ENCODE data around the gene CATSPERZ.
A peak's percentile ranks its signal among the peaks of the same experiment; 100 is the strongest.

Gene CATSPERZ

GRCh38 chr11:64263021-64263946, 36.9 kb upstream of the CATSPERZ start:
- in situ Hi-C loops (cut with HindIII; ENCODE audit: low pct_ligation_motif_present, low pct_unique_long_range_greater_than_20kb, low sequenced_read_pairs), result no loop called here
- no peak for DNase-seq

- DNase-seq, result no peak
- in situ Hi-C loops (cut with HindIII; ENCODE audit: low pct_ligation_motif_present, low pct_unique_long_range_greater_than_20kb, low sequenced_read_pairs), result no loop called here
These were observed 36.2 kb upstream of the CATSPERZ start for GRCh38 chr11:64263947-64264317.

- in situ Hi-C loops (cut with HindIII; ENCODE audit: low pct_ligation_motif_present, low pct_unique_long_range_greater_than_20kb, low sequenced_read_pairs), result no loop called here
- no peak for DNase-seq
These were observed 35.7 kb upstream of the CATSPERZ start for GRCh38 chr11:64264371-64264852.

GRCh38 chr11:64265176-64266160, 34.7 kb upstream of the CATSPERZ start:
- in situ Hi-C loops (cut with HindIII; ENCODE audit: low pct_ligation_motif_present, low pct_unique_long_range_greater_than_20kb, low sequenced_read_pairs), result no loop called here
- DNase-seq, result no peak

- in situ Hi-C loops (cut with HindIII; ENCODE audit: low pct_ligation_motif_present, low pct_unique_long_range_greater_than_20kb, low sequenced_read_pairs), result no loop called here
- DNase-seq, result no peak
These were observed 33.8 kb upstream of the CATSPERZ start for GRCh38 chr11:64266339-64266738.

GRCh38 chr11:64267207-64267945, 32.8 kb upstream of the CATSPERZ start:
- in situ Hi-C loops (cut with HindIII; ENCODE audit: low pct_ligation_motif_present, low pct_unique_long_range_greater_than_20kb, low sequenced_read_pairs), result no loop called here
- DNase-seq, result no peak

GRCh38 chr11:64268025-64268892, 31.9 kb upstream of the CATSPERZ start:
- DNase-seq, result no peak
- in situ Hi-C loops (cut with HindIII; ENCODE audit: low pct_ligation_motif_present, low pct_unique_long_range_greater_than_20kb, low sequenced_read_pairs), result no loop called here

GRCh38 chr11:64268893-64269539, 31.1 kb upstream of the CATSPERZ start:
- DNase-seq, result peak; percentile 71
- in situ Hi-C loops (cut with HindIII; ENCODE audit: low pct_ligation_motif_present, low pct_unique_long_range_greater_than_20kb, low sequenced_read_pairs), result no loop called here

GRCh38 chr11:64269540-64270220, 30.5 kb upstream of the CATSPERZ start:
- in situ Hi-C loops (cut with HindIII; ENCODE audit: low pct_ligation_motif_present, low pct_unique_long_range_greater_than_20kb, low sequenced_read_pairs), result no loop called here
- peak; percentile 99 for DNase-seq

- no peak for DNase-seq
- in situ Hi-C loops (cut with HindIII; ENCODE audit: low pct_ligation_motif_present, low pct_unique_long_range_greater_than_20kb, low sequenced_read_pairs), result no loop called here
These were observed 24.9 kb upstream of the CATSPERZ start for GRCh38 chr11:64275031-64275800.

GRCh38 chr11:64275841-64276240, 24.3 kb upstream of the CATSPERZ start:
- in situ Hi-C loops (cut with HindIII; ENCODE audit: low pct_ligation_motif_present, low pct_unique_long_range_greater_than_20kb, low sequenced_read_pairs), result no loop called here
- no peak for DNase-seq

- in situ Hi-C loops (cut with HindIII; ENCODE audit: low pct_ligation_motif_present, low pct_unique_long_range_greater_than_20kb, low sequenced_read_pairs), result no loop called here
- DNase-seq, result no peak
These were observed 23.3 kb upstream of the CATSPERZ start for GRCh38 chr11:64276653-64277431.

- in situ Hi-C loops (cut with HindIII; ENCODE audit: low pct_ligation_motif_present, low pct_unique_long_range_greater_than_20kb, low sequenced_read_pairs), result no loop called here
These were observed 21.5 kb upstream of the CATSPERZ start for GRCh38 chr11:64278576-64279190.

GRCh38 chr11:64281957-64282770, 18.0 kb upstream of the CATSPERZ start:
- DNase-seq, result no peak
- in situ Hi-C loops (cut with HindIII; ENCODE audit: low pct_ligation_motif_present, low pct_unique_long_range_greater_than_20kb, low sequenced_read_pairs), result no loop called here

More at GRCh38 chr11:64278576-64279190, 21.5 kb upstream of the CATSPERZ start:
- no peak for DNase-seq
